NCI-H187 (cell line): Measurements from ENCODE around the gene ZNF223.

Source experiments
- DNase-seq, 2 experiments: peaks; one replicate each; lab custom pipeline; 2025; lab: John Stamatoyannopoulos, UW

The ZNF223 gene

GRCh38 chr19:44071824-44072542 lies 20.1 kb downstream of the ZNF223 start, which contains the start of gene ZNF284:
Gene ZNF284 (plus strand): TSS chr19:44072159. CDS start chr19:44076390, 4,231 bp downstream.
- DNase-seq = peak; percentile 77 to 85

- no peak for DNase-seq
Measured at GRCh38 chr19:44072543-44073401, 20.9 kb downstream of the ZNF223 start.

GRCh38 chr19:44076325-44076724 lies 24.5 kb downstream of the ZNF223 start:
- DNase-seq = no peak

- no peak for DNase-seq
Measured at GRCh38 chr19:44092108-44092507, 40.3 kb downstream of the ZNF223 start.

- DNase-seq = peak; percentile 54 to 84
Measured at GRCh38 chr19:44093931-44094765, 42.3 kb downstream of the ZNF223 start, which contains the start of gene ZNF224. Gene ZNF224 (plus strand): TSS chr19:44094361. CDS start chr19:44097874, 3,513 bp downstream.

- no peak for DNase-seq
Measured at GRCh38 chr19:44107751-44108150, 55.9 kb downstream of the ZNF223 start.

- DNase-seq = no peak
Measured at GRCh38 chr19:44109458-44109857, 57.6 kb downstream of the ZNF223 start.

- no peak for DNase-seq
Measured at GRCh38 chr19:44111910-44112463, 60.2 kb downstream of the ZNF223 start.

- DNase-seq = no peak
Measured at GRCh38 chr19:44112802-44113137, 60.9 kb downstream of the ZNF223 start.

- DNase-seq = peak; percentile 87 to 93
Measured at GRCh38 chr19:44113138-44113783, 61.4 kb downstream of the ZNF223 start, which contains the start of gene ZNF225. Gene ZNF225 (plus strand): TSS chr19:44113399. CDS start chr19:44115828, 2,429 bp downstream.

GRCh38 chr19:44113784-44114390 lies 62.1 kb downstream of the ZNF223 start:
- no peak for DNase-seq
